HG02938 (cell line): ENCODE measurements around the gene SEMA4C.
"Not testable (repeated sequence)": the region's sequence is repeated elsewhere in the genome, so short reads cannot be mapped to it uniquely, and the experiment has no call there.

Experiments used
- ATAC-seq: cut with Tn5 transposase; IDR thresholded peaks from one replicate; pipeline ENCODE4 v1.9.1; 2021; ENCODE audit warnings: mild to moderate bottlenecking, moderate library complexity; ENCODE audit not compliant: unreplicated experiment

The SEMA4C gene

GRCh38 chr2:96867756-96868554 lies 1.9 kb downstream of the SEMA4C start:
- no peak for ATAC-seq

GRCh38 chr2:96866986-96867755 lies 2.7 kb downstream of the SEMA4C start:
- ATAC-seq: no peak

DNA sequence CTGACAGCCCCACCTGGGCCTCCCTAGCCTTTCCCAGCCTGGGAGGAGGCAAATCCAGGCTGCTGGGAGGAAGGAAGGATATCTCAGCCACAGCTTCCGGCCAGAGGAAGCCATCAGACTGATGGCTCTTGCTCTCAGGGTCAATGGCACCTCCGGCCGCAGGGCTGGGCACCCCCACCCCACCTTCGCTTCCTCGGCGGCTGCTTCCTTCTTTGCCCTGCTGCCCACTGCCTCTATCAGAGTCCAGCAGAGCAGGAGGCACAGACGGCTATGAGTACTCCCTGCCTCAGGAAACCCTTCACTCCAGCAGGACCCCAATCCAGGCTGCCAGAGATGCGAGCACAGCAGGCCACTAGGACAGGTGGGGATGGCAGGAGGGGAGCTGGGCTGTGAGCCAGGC lies 3.3 kb downstream of the SEMA4C start:
- ATAC-seq: no peak

GRCh38 chr2:96866149-96866548 lies 3.7 kb downstream of the SEMA4C start:
- ATAC-seq: no peak

- no peak for ATAC-seq
Measured at GRCh38 chr2:96865654-96866053, 4.2 kb downstream of the SEMA4C start.

DNA sequence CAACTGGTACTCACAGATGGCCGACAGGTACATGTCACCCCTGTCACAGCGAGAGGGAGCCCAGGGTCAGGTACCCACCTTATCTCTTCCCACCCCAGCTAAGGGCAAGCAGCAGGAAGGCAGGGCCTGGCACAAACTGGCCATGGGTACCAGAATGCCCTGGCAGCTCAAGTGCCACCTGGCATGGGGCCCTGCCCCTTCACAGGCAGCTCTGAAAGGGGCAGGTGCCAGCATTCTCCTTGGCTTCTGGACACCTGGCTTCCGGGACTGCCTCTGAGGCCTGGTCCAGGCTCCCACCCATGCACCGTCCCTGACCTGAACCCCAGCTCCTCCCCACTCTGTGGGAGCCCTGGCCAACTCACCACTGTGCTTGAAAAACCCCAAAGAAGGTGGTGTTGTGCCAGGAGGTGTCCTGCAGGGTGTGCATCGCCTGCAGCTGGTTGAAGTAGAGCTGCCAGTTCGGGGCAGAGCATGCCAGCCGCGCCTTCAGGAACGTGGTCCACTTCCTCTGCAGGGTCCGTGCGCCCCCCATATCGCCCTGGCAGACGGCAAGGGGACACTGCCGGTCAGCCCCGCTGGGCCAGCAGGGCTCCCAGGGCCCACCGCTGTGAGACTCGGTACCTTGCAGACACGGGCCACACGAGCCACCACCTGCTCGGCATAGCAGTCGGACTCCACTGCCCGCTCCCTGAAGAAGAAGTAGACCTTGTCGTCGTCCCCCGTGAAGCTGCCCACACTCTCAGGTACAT lies 5.4 kb downstream of the SEMA4C start:
- no peak for ATAC-seq

DNA sequence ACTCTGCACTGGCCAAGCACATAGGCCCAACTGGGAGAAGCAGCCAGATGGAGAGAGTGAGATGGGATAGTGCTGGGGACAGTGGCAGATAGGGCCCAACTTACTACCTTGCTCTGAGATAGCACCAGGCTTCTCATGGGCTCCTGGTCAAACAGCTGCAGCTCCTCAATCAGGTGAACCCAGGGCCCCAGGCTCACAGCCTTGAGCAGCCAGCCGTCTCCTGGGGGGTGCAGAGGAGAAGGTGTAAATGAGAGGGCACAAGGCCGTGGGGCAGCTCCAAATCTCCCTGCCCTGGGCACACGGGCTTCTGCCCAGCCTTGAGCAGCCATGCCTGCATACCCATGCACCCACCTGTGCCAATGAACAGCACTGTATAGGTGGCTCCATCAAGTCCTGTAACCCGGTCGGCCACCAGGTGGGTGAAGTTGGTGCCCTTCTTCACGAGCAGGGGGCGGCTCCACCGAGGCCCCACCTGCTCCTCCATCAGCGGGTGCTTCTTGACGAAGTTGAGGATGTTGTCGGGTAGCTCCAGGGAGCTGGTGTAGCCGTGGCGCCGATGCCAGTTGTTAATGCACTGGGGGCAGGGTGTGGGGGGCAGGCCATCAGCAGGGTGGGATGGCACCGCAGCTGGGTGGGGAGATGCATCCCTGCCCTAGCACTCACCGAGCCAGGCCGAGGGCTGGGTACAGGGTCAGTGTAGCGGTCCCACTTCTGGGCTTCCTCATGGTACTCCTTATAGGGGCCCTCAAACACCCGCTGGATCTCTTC lies 6.1 kb downstream of the SEMA4C start:
- no peak for ATAC-seq

- ATAC-seq: not testable (repeated sequence)
Measured at GRCh38 chr2:96863056-96863455, 6.8 kb downstream of the SEMA4C start.

- ATAC-seq: no peak
Measured at GRCh38 chr2:96861074-96861473, 8.8 kb downstream of the SEMA4C start.

GRCh38 chr2:96860065-96861029 lies 9.5 kb downstream of the SEMA4C start:
- no peak for ATAC-seq

DNA sequence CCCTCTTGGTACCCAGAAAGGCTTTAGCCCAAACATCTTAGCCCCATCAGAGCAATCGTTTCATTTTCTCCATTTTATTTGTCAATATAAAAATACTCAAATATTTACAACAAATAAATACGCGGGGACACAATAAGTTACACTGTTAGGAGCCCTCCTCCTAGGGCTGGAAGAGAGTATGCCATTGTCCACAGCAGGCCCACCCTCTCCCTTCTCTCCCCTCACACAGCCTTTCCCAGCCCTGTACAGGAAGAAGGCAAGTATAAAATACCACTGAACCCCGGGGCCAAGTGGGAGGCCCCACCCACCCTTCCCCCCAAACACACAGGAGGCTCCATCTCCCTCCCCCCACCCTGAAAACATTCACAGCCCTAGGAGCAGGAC lies 10.2 kb downstream of the SEMA4C start:
- no peak for ATAC-seq

DNA sequence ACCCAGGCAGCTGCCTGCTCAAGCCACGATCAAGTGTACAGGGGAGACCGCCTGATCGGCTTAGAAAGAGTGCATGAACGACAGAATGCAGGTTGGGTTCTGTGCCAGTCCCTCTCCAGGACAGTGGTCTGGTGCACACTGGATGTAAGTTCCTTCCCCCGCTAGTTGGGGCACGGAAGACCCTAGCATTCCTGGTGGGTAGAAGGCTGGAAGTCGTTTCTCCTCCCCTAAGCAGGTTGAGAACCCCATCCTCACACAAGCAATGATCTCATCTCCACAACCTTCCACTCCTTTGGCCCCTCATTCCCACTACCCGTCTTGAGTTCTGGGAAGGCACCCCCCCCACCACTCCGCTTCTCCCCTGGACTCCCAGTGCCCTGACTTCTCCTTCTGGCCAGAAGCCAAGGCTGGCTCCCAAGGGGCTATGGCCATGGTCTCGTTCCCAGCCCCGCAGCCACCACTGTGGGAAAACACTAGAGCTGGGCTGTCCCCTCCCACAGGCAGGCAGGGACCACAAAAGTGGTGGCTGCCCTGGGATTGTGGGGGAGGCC lies 10.7 kb downstream of the SEMA4C start:
- no peak for ATAC-seq

GRCh38 chr2:96857667-96858372 lies 12.1 kb downstream of the SEMA4C start, which contains the start of gene ANKRD39:
TSS of gene ANKRD39 (minus strand) at chr2:96858016. CDS start at chr2:96857987, 29 bp downstream.
- ATAC-seq: peak; percentile 92

GRCh38 chr2:96856776-96857666 lies 12.9 kb downstream of the SEMA4C start:
- ATAC-seq: peak; percentile 20

- ATAC-seq: no peak
Measured at GRCh38 chr2:96853321-96853720, 16.6 kb downstream of the SEMA4C start.

DNA sequence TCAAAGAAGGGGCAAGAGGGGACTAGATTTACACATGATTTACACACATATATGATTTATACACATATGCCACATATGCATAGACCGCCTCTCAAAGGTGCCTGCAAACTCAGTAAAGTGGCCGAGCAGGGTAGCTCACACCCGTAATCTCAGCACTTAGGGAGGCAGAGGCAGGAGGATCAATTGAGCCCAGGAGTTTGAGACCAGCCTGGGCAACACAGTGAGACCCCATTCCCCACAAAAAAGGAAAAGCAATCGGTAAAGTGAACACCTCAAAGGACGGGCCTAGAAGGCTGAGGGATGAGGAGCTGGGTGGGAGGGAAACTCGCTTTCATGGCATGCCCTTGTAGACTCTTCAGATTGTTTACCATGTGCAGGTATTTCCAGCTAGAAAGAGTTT lies 17.2 kb downstream of the SEMA4C start:
- ATAC-seq: no peak

DNA sequence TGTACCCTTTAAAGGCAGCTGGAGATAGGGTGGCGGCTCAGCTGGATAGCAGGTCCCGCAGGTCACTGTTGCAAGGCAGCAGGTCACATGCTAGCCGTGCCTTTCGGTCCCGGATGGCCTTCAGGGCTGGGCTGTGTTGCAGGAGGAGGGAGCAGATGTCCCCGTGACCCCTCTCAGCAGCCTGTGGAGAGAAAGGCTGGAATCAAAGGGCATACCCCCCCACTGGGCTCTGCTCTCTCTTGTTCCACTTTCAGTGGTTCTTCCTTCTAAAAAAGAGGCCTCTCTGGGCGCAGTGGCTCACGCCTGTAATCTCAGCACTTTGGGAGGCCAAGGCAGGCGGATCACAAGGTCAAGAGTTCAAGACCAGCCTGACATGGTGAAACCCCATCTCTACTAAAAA lies 21.6 kb downstream of the SEMA4C start:
- no peak for ATAC-seq

- ATAC-seq: no peak
Measured at GRCh38 chr2:96847586-96847985, 22.3 kb downstream of the SEMA4C start.
